GM12872 (cell line): Measurements from ENCODE around the gene SPOUT1.

Source experiments
- CTCF ChIP-seq: IDR thresholded peaks from 3 replicates; pipeline ENCODE4 v1.5.1; 2011; ENCODE audit warnings: low read depth, mild to moderate bottlenecking, low read length, moderate library complexity; ENCODE audit not compliant: insufficient read depth

Gene SPOUT1

GRCh38 chr9:128792134-128792533 is 37.5 kb downstream of the SPOUT1 start:
- TF ChIP-seq CTCF: no peak

GRCh38 chr9:128790536-128790935 is 39.1 kb downstream of the SPOUT1 start:
- TF ChIP-seq CTCF: no peak

- TF ChIP-seq CTCF: no peak
Measured at GRCh38 chr9:128788445-128788844, 41.1 kb downstream of the SPOUT1 start.

- TF ChIP-seq CTCF: no peak
Measured at GRCh38 chr9:128787659-128788058, 41.9 kb downstream of the SPOUT1 start.

GRCh38 chr9:128786681-128787601 is 42.7 kb downstream of the SPOUT1 start, which contains the start of gene TBC1D13:
Gene TBC1D13, plus strand, starts transcription at chr9:128787253. Its CDS starts 101 bp downstream, at chr9:128787354.
- TF ChIP-seq CTCF: no peak

- no peak for TF ChIP-seq CTCF
Measured at GRCh38 chr9:128785427-128785826, 44.2 kb downstream of the SPOUT1 start.

GRCh38 chr9:128782669-128783068 is 46.9 kb downstream of the SPOUT1 start:
- TF ChIP-seq CTCF: no peak
